Smooth muscle cell (in vitro differentiated cells): ENCODE data around the gene ANKRD53. TPM values are rescaled to one million over a fixed set of nuclear protein-coding genes. Genes with fewer than 3 reads are reported as not detected.
A peak's percentile ranks its signal among the peaks of the same experiment; 100 is the strongest.

Source experiments
- DNase-seq: peaks from one replicate; lab custom pipeline; 2025; ENCODE audit not compliant: unreplicated experiment; lab: John Stamatoyannopoulos, UW
- H2AFZ ChIP-seq: fragments of 200-600 bp; sonication (generic); 2 replicates; pipeline ENCODE4 v1.6.0; 2016; ENCODE audit warnings: antibody characterized with exemption, low read depth, mild to moderate bottlenecking
- H3F3A ChIP-seq: fragments of 200-600 bp; sonication (generic); 2 replicates; pipeline ENCODE4 v1.6.0; 2017; ENCODE audit warnings: antibody characterized with exemption, low read depth
- H3K27ac ChIP-seq: fragments of 200-600 bp; sonication (generic); 2 replicates; pipeline ENCODE4 v1.5.1; 2016; ENCODE audit warnings: low read depth, mild to moderate bottlenecking
- H3K27me3 ChIP-seq: fragments of 200-600 bp; sonication (generic); 2 replicates; pipeline ENCODE4 v1.6.1; 2016; ENCODE audit warnings: low read depth, mild to moderate bottlenecking
- H3K36me3 ChIP-seq: fragments of 200-600 bp; sonication (generic); 2 replicates; pipeline ENCODE4 v1.5.1; 2016; ENCODE audit warnings: low read depth
- H3K4me1 ChIP-seq: fragments of 200-600 bp; sonication (generic); 2 replicates; pipeline ENCODE4 v1.5.1; 2016; ENCODE audit warnings: low read depth
- H3K4me2 ChIP-seq: fragments of 200-600 bp; sonication (generic); 2 replicates; pipeline ENCODE4 v1.6.0; 2016; ENCODE audit warnings: mild to moderate bottlenecking
- H3K4me3 ChIP-seq: fragments of 200-600 bp; sonication (generic); 2 replicates; pipeline ENCODE4 v1.5.1; 2016; ENCODE audit warnings: mild to moderate bottlenecking
- H3K79me2 ChIP-seq: fragments of 200-600 bp; sonication (generic); 2 replicates; pipeline ENCODE4 v1.6.0; 2016; ENCODE audit warnings: low read depth, mild to moderate bottlenecking
- H3K9ac ChIP-seq: fragments of 200-600 bp; sonication (generic); 2 replicates; pipeline ENCODE4 v1.6.0; 2016; ENCODE audit warnings: low read depth
- H3K9me3 ChIP-seq: fragments of 200-600 bp; sonication (generic); replicated peaks from 2 replicates; pipeline ENCODE4 v1.5.1; 2016; ENCODE audit warnings: low read depth
- H4K20me1 ChIP-seq: fragments of 200-600 bp; sonication (generic); 2 replicates; pipeline ENCODE4 v1.6.0; 2016; ENCODE audit warnings: low read depth
- CTCF ChIP-seq: fragments of 200-600 bp; sonication (generic); IDR thresholded peaks from 2 replicates; pipeline ENCODE4 v1.5.1; 2017; ENCODE audit warnings: borderline replicate concordance, mild to moderate bottlenecking, antibody characterized with exemption; ENCODE audit not compliant: insufficient read depth, poor library complexity, severe bottlenecking
- whole genome bisulfite sequencing: methylation state at CpG from one replicate; pipeline ENCODE4 v1.1.7; 2016; ENCODE audit warnings: low lambda C conversion rate; 5-methylcytosine and 5-hydroxymethylcytosine counted together
- polyA plus RNA-seq: library from polyadenylated mRNA; unstranded; fragments of >200 nt; fragmentation: Nextera tagmentation; extraction: Ambion mirVana; gene quantifications from 2 replicates; pipeline ENCODE4 v1.2.1, GENCODE V29; 2016
- total RNA-seq: library from RNA; depleted of rRNA; stranded (reverse); fragments of >200 nt; gene quantifications from 2 replicates; pipeline ENCODE4 v1.2.3, GENCODE V29; 2014

ANKRD53 gene
- total and polyA plus RNA-seq, 2 experiments from 2014 or later, result 1.3 to 1.9 TPM

GRCh38 chr2:70936165-70936978, 42.1 kb upstream of the ANKRD53 start:
- 89% methylated on average over 10 of the region's 10 CpGs for WGBS
- Histone ChIP-seq H3K36me3 (no peaks in the 10 kb centered on the region), H3K27me3 (peaks cover 31% of the 10 kb centered on the region), H3K4me2 (peak overlapping the region; percentile 43), H3K9me3 (no peaks in the 10 kb centered on the region), H3K4me3 (no peak overlapping the region), H3F3A (no peaks in the 10 kb centered on the region), H3K9ac (no peak overlapping the region), H3K27ac (no peak overlapping the region), H3K4me1 (peaks cover 29% of the 10 kb centered on the region), H3K79me2 (no peaks in the 10 kb centered on the region), H2AFZ (no peak overlapping the region), H4K20me1 (no peaks in the 10 kb centered on the region)
- TF ChIP-seq CTCF, result no peak
- no peak for DNase-seq

- no peaks in the 10 kb centered on the region for H3K79me2 ChIP-seq
- peaks cover 29% of the 10 kb centered on the region for H3K4me1 ChIP-seq
- no peak for DNase-seq
Measured at GRCh38 chr2:70936979-70937811, 41.2 kb upstream of the ANKRD53 start.

GRCh38 chr2:70937866-70938585, 40.4 kb upstream of the ANKRD53 start:
- no peak for TF ChIP-seq CTCF
- peaks cover 34% of the 10 kb centered on the region for H3K4me1 ChIP-seq
- H3K9me3 ChIP-seq, result no peaks in the 10 kb centered on the region
- no peaks in the 10 kb centered on the region for H3K36me3 ChIP-seq
- no peak overlapping the region for H3K4me2 ChIP-seq
- H3K4me3 ChIP-seq, result no peak overlapping the region
- H2AFZ ChIP-seq, result no peak overlapping the region
- no peaks in the 10 kb centered on the region for H3F3A ChIP-seq
- no peak overlapping the region for H3K27ac ChIP-seq
- WGBS, result 66% methylated on average over 10 of the region's 10 CpGs
- no peak overlapping the region for H3K9ac ChIP-seq
- peaks cover 33% of the 10 kb centered on the region for H3K27me3 ChIP-seq
- H4K20me1 ChIP-seq, result no peaks in the 10 kb centered on the region
- H3K79me2 ChIP-seq, result no peaks in the 10 kb centered on the region
- DNase-seq, result no peak

More at GRCh38 chr2:70936979-70937811, 41.2 kb upstream of the ANKRD53 start:
- no peaks in the 10 kb centered on the region for H3F3A ChIP-seq
- H3K4me3 ChIP-seq, result no peak overlapping the region
- H3K27me3 ChIP-seq, result peaks cover 33% of the 10 kb centered on the region
- H3K4me2 ChIP-seq, result peak overlapping the region; percentile 43
- H3K36me3 ChIP-seq, result no peaks in the 10 kb centered on the region
- H3K9ac ChIP-seq, result no peak overlapping the region
- H4K20me1 ChIP-seq, result no peaks in the 10 kb centered on the region
- WGBS, result 50% methylated on average over 10 of the region's 10 CpGs
- no peak for TF ChIP-seq CTCF
- no peak overlapping the region for H3K27ac ChIP-seq
- H2AFZ ChIP-seq, result no peak overlapping the region
- H3K9me3 ChIP-seq, result no peaks in the 10 kb centered on the region
